ENCODE data around the gene ZNF578. TPM values are rescaled to one million over a fixed set of nuclear protein-coding genes. Genes with fewer than 3 reads are reported as not detected.
"Not testable (repeated sequence)": the region's sequence is repeated elsewhere in the genome, so short reads cannot be mapped to it uniquely, and the experiment has no call there.

Gene ZNF578
- total and polyA plus RNA-seq, 8 donors = 1.7 to 8.7 (median 5.6) TPM

- intact Hi-C loops (cut with DNase I) = no loop called here
- DNase-seq (peak; percentile 85 to 99 (median 96)), ATAC-seq (peak; percentile 99)
- no peaks in the 10 kb centered on the region for H3K27me3 ChIP-seq
- H3K4me1 ChIP-seq = peaks cover 5 to 20% of the 10 kb centered on the region in 2 donors
- peak within 1 kb of the TSS; percentile 90 to 96 for H3K27ac ChIP-seq
- H3K36me3 ChIP-seq = no peaks in the 10 kb centered on the region
- TF ChIP-seq, protein P1, sequence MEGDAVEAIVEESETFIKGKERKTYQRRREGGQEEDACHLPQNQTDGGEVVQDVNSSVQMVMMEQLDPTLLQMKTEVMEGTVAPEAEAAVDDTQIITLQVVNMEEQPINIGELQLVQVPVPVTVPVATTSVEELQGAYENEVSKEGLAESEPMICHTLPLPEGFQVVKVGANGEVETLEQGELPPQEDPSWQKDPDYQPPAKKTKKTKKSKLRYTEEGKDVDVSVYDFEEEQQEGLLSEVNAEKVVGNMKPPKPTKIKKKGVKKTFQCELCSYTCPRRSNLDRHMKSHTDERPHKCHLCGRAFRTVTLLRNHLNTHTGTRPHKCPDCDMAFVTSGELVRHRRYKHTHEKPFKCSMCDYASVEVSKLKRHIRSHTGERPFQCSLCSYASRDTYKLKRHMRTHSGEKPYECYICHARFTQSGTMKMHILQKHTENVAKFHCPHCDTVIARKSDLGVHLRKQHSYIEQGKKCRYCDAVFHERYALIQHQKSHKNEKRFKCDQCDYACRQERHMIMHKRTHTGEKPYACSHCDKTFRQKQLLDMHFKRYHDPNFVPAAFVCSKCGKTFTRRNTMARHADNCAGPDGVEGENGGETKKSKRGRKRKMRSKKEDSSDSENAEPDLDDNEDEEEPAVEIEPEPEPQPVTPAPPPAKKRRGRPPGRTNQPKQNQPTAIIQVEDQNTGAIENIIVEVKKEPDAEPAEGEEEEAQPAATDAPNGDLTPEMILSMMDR (IDR thresholded peaks at IDR 0.05) = peak; percentile 48 to 74
- H3K9me3 ChIP-seq = peaks cover 0 to 30% of the 10 kb centered on the region in 2 donors
- peak within 1 kb of the TSS; percentile 75 to 79 for H3K4me3 ChIP-seq
Measured at GRCh38 chr19:52527134-52527955, 74.0 kb downstream of the ZNF578 start, which contains the start of gene ZNF808. Gene ZNF808, plus strand, starts transcription at chr19:52527668. Its CDS starts 15,617 bp downstream, at chr19:52543285.

- DNase-seq (peak in 3 of 4 donors; percentile 16 to 76 (median 40)), ATAC-seq (peak; percentile 28)
- peaks cover 0 to 25% of the 10 kb centered on the region in 2 donors for H3K9me3 ChIP-seq
- peaks cover 5 to 20% of the 10 kb centered on the region in 2 donors for H3K4me1 ChIP-seq
- peak overlapping the region; percentile 90 to 96 for H3K27ac ChIP-seq
- H3K4me3 ChIP-seq = peak overlapping the region; percentile 75 to 79
- TF ChIP-seq, protein P1 (IDR thresholded peaks at IDR 0.05) = no peak
- intact Hi-C loops (cut with DNase I) = no loop called here
- H3K27me3 ChIP-seq = no peaks in the 10 kb centered on the region
- no peaks in the 10 kb centered on the region for H3K36me3 ChIP-seq
Measured at GRCh38 chr19:52527956-52528351, 74.6 kb downstream of the ZNF578 start.

DNA sequence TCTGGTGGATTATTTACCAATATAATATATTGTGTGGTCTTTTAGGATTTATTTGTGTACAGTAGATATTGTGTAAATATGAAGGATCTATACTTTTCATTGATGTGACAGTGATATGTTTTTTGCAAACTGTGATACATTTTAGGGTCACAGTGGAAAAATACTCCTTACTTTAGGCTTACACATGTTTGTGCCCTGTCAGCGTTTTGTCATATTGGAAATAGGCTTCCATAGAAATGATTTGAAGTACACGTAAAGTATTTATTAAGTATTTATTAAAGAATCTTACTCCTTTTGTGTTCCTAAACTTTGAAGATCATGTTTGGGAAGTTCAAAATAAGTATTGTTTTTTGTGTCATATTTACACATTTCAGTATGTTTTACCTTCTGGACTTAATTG lies 79.1 kb downstream of the ZNF578 start:
- intact Hi-C loops (cut with DNase I) = no loop called here
- DNase-seq (no peak), ATAC-seq (no peak)
- Histone ChIP-seq H3K4me1 (peaks cover 5 to 37% of the 10 kb centered on the region in 2 donors), H3K4me3 (no peak overlapping the region), H3K9me3 (no peaks in the 10 kb centered on the region), H3K27ac (no peak overlapping the region), H3K36me3 (no peaks in the 10 kb centered on the region), H3K27me3 (no peaks in the 10 kb centered on the region)
- TF ChIP-seq, protein P1 (IDR thresholded peaks at IDR 0.05) = no peak

- H3K36me3 ChIP-seq = no peaks in the 10 kb centered on the region
- TF ChIP-seq, protein P1 (IDR thresholded peaks at IDR 0.05) = no peak
- H3K4me1 ChIP-seq = peaks cover 0 to 27% of the 10 kb centered on the region in 2 donors
- H3K27me3 ChIP-seq = no peaks in the 10 kb centered on the region
- intact Hi-C loops (cut with DNase I) = no loop called here
- DNase-seq (peak in 3 of 4 donors; percentile 10 to 73 (median 40)), ATAC-seq (peak; percentile 40)
- no peaks in the 10 kb centered on the region for H3K9me3 ChIP-seq
- H3K4me3 ChIP-seq = no peak overlapping the region
- peak overlapping the region; percentile 19 to 28 for H3K27ac ChIP-seq
Measured at GRCh38 chr19:52533901-52534300, 80.5 kb downstream of the ZNF578 start.

DNA sequence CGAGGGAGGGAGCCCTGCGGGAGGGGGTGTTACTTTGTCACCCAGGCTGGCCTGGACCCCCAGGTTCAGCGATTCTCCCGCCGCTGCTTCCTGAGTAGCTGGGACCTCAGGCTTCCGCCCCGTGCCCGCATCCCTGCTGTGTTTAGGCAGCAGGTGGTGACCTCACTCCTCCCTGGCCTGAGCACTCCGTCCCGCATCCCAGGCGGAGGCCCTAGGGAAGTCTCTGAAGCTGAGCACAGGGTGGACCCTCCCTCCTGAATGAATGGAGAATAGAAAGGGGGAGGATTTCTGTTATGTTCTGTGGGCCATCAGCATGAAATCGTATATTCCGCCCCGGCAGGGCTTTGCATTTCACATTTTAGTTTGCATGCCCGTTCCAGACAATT lies 82.0 kb downstream of the ZNF578 start:
- peak; percentile 6 for ATAC-seq
- peak in 3 of 4 donors; percentile 6 to 81 (median 34) for DNase-seq
- H3K9me3 ChIP-seq; H3K36me3 ChIP-seq; intact Hi-C loops (cut with DNase I); H3K27me3 ChIP-seq: not testable (repeated sequence)
- Histone ChIP-seq H3K27ac (peak overlapping the region; percentile 13 to 81), H3K4me3 (peak overlapping the region; percentile 28 to 55), H3K4me1 (peaks cover 0 to 21% of the 10 kb centered on the region in 2 donors)
